HG03135 (cell line): ENCODE data around the gene DGAT2.

Experiments used
- ATAC-seq: cut with Tn5 transposase; IDR thresholded peaks from one replicate; pipeline ENCODE4 v1.9.1; 2021; ENCODE audit warnings: mild to moderate bottlenecking, moderate library complexity; ENCODE audit not compliant: unreplicated experiment

Gene DGAT2

GRCh38 chr11:75822541-75822940 lies 54.0 kb downstream of the DGAT2 start:
- no peak for ATAC-seq

GRCh38 chr11:75823415-75823814 lies 54.8 kb downstream of the DGAT2 start:
- ATAC-seq, result no peak

- ATAC-seq, result no peak
Measured at GRCh38 chr11:75823946-75824345, 55.4 kb downstream of the DGAT2 start.

- ATAC-seq, result no peak
Measured at GRCh38 chr11:75826461-75827230, 58.1 kb downstream of the DGAT2 start.

DNA sequence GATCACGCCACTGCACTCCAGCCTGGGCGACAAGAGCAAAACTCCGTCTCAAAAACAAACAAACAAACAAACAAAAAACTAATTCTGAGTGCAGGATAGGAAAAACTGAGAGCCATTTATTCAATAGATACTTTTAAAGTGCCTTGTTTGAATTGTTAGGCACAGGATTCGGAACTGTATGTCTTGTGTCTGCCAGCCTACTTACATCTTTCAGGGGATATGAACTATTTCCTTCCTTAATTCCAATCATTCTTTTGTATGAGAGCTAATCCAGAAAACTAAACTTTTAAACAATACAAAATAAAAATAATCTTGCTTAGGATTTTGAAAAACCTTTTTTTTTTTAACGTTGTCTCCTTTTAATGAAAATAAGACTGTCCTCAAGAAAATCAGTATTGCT lies 59.0 kb downstream of the DGAT2 start:
- ATAC-seq, result no peak

GRCh38 chr11:75831915-75832502 lies 63.4 kb downstream of the DGAT2 start:
- ATAC-seq, result no peak

GRCh38 chr11:75834728-75835127 lies 66.2 kb downstream of the DGAT2 start:
- no peak for ATAC-seq

GRCh38 chr11:75836417-75836816 lies 67.8 kb downstream of the DGAT2 start:
- ATAC-seq, result no peak

DNA sequence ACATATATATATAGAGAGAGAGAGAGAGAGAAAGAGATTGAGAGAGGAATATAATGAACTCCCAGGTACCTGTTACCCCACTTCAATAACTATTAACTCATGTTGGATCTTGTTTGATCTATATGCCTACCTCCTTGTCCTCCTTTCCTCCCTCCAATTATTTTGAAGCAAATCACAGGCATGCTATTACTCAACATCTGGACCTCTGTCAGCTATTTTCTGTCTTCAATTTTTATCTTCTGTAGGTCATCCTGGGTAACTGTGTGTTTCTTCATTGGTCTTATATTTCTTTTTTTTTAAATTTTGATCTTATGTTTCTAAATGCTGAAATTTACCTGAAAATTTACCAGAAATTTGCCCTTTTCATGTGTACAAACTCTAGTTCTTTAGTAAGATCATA lies 71.3 kb downstream of the DGAT2 start:
- ATAC-seq, result no peak

DNA sequence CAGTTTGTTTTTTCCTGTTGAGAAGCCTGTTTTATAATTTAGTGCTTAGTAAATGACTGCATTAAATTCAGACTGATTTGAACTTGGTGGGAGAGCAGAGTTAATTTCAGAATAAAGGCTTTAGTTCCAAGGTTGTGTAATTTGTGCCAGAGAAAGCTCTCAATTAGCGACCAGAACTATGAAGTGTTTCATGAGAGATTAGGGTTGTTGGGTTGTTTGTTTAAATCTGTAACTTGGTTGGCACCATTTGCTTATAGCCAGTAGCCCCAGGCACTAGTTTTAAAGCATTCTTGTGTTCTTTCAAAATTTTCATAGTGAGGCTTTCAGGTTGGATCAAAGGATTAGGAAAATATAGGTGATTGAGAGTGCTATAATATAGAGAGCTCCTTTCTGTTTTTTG lies 71.9 kb downstream of the DGAT2 start:
- ATAC-seq, result no peak

GRCh38 chr11:75841739-75842138 lies 73.2 kb downstream of the DGAT2 start:
- no peak for ATAC-seq

- ATAC-seq, result no peak
Measured at GRCh38 chr11:75845324-75845723, 76.7 kb downstream of the DGAT2 start.

- ATAC-seq, result no peak
Measured at GRCh38 chr11:75849894-75850293, 81.3 kb downstream of the DGAT2 start.

GRCh38 chr11:75850787-75851186 lies 82.2 kb downstream of the DGAT2 start:
- no peak for ATAC-seq
